SK-N-SH treated with all-trans-retinoic acid at 6 μM for 48 hours (cell line): ENCODE measurements around the gene AKAP1.

Source experiments
- ATAC-seq: fragments of 200-7000 bp; cut with Tn5 transposase; 3 replicates; pipeline ENCODE4 v1.9.1; 2020; ENCODE audit warnings: mild to moderate bottlenecking, moderate library complexity
- ARNTL ChIP-seq: fragments of 450-650 bp; formaldehyde crosslinking; IDR thresholded peaks from 2 replicates; pipeline ENCODE4 v1.5.0; 2020; ENCODE audit warnings: low read depth, mild to moderate bottlenecking, moderate library complexity, borderline replicate concordance
- BACH2 ChIP-seq: fragments of 250-450 bp; sonication (Bioruptor Pico); IDR thresholded peaks from 2 replicates; pipeline ENCODE4 v1.9.0; 2021; ENCODE audit warnings: mild to moderate bottlenecking, borderline replicate concordance
- ESRRG ChIP-seq: fragments of 250-450 bp; sonication (Bioruptor Pico); IDR thresholded peaks from 2 replicates; pipeline ENCODE4 v1.6.1; 2021; ENCODE audit warnings: mild to moderate bottlenecking
- GLIS3 ChIP-seq: fragments of 250-450 bp; sonication (Bioruptor Pico); IDR thresholded peaks from 2 replicates; pipeline ENCODE4 v1.5.0; 2020; ENCODE audit warnings: mild to moderate bottlenecking, moderate library complexity
- ISL1 ChIP-seq: fragments of 250-450 bp; sonication (Bioruptor Pico); IDR thresholded peaks from 2 replicates; pipeline ENCODE4 v2.1.2; 2022; ENCODE audit warnings: mild to moderate bottlenecking, moderate library complexity
- OSR1 ChIP-seq: fragments of 250-450 bp; sonication (Bioruptor Pico); IDR thresholded peaks from 2 replicates; pipeline ENCODE4 v1.8.0; 2022; ENCODE audit warnings: moderate library complexity, mild to moderate bottlenecking, inconsistent platforms
- POU6F1 ChIP-seq: fragments of 250-450 bp; sonication (Bioruptor Pico); IDR thresholded peaks from 2 replicates; pipeline ENCODE4 v1.8.0; 2021; ENCODE audit warnings: low read depth, mild to moderate bottlenecking, moderate library complexity, borderline replicate concordance
- PPARA ChIP-seq: fragments of 250-450 bp; sonication (Bioruptor Pico); IDR thresholded peaks from 2 replicates; pipeline ENCODE4 v1.5.0; 2020; ENCODE audit warnings: mild to moderate bottlenecking, borderline replicate concordance
- RARB ChIP-seq: fragments of 250-450 bp; sonication (Bioruptor Pico); IDR thresholded peaks from 2 replicates; pipeline ENCODE4 v1.8.0; 2021; ENCODE audit warnings: mild to moderate bottlenecking, moderate library complexity
- SNAI2 ChIP-seq: fragments of 250-450 bp; sonication (Bioruptor Pico); IDR thresholded peaks from 2 replicates; pipeline ENCODE4 v1.5.0; 2020; ENCODE audit warnings: mild to moderate bottlenecking, moderate library complexity
- TCF4 ChIP-seq: fragments of 250-450 bp; sonication (Bioruptor Pico); IDR thresholded peaks from 2 replicates; pipeline ENCODE4 v1.8.0; 2021; ENCODE audit warnings: mild to moderate bottlenecking, moderate library complexity, borderline replicate concordance
- TOX ChIP-seq: fragments of 250-450 bp; sonication (Bioruptor Pico); IDR thresholded peaks from 2 replicates; pipeline ENCODE4 v1.8.0; 2021; ENCODE audit warnings: mild to moderate bottlenecking, moderate library complexity, borderline replicate concordance
- TSHZ2 ChIP-seq: fragments of 250-450 bp; sonication (Bioruptor Pico); IDR thresholded peaks from 2 replicates; pipeline ENCODE4 v1.5.0; 2020; ENCODE audit warnings: mild to moderate bottlenecking, moderate library complexity
- ZC3H10 ChIP-seq: fragments of 250-450 bp; sonication (Bioruptor Pico); IDR thresholded peaks from 2 replicates; pipeline ENCODE4 v1.5.1; 2021; ENCODE audit warnings: mild to moderate bottlenecking, moderate library complexity
- ZFP3 ChIP-seq: fragments of 250-450 bp; sonication (Bioruptor Pico); IDR thresholded peaks from 2 replicates; pipeline ENCODE4 v1.5.0; 2020; ENCODE audit warnings: mild to moderate bottlenecking, moderate library complexity
- ZFP30 ChIP-seq: fragments of 450-650 bp; formaldehyde crosslinking; IDR thresholded peaks from 2 replicates; pipeline ENCODE4 v1.5.0; 2022; ENCODE audit warnings: mild to moderate bottlenecking, moderate library complexity
- ZNF565 ChIP-seq: fragments of 450-650 bp; formaldehyde crosslinking; conservative IDR thresholded peaks from 2 replicates; pipeline ENCODE4 v1.5.0; 2020; ENCODE audit warnings: low read depth, mild to moderate bottlenecking, moderate library complexity
- ZNF70 ChIP-seq: fragments of 450-650 bp; formaldehyde crosslinking; IDR thresholded peaks from 2 replicates; pipeline ENCODE4 v1.5.0; 2020; ENCODE audit warnings: mild to moderate bottlenecking, moderate library complexity
- ZNF8 ChIP-seq: fragments of 450-650 bp; formaldehyde crosslinking; IDR thresholded peaks from 2 replicates; pipeline ENCODE4 v1.5.0; 2020; ENCODE audit warnings: mild to moderate bottlenecking, moderate library complexity
- TF ChIP-seq, protein P1 (sequence below): fragments of 250-450 bp; sonication (Bioruptor Pico); IDR thresholded peaks from 2 replicates; pipeline ENCODE4 v1.5.1; 2020; ENCODE audit warnings: low read depth, mild to moderate bottlenecking, moderate library complexity
- TF ChIP-seq, protein P2 (sequence below): fragments of 250-450 bp; sonication (Bioruptor Pico); IDR thresholded peaks from 2 replicates; pipeline ENCODE4 v1.8.0; 2020; ENCODE audit warnings: mild to moderate bottlenecking, moderate library complexity, borderline replicate concordance
- TF ChIP-seq, protein P3 (sequence below): fragments of 250-450 bp; sonication (Bioruptor Pico); IDR thresholded peaks from 2 replicates; pipeline ENCODE4 v1.5.1; 2021; ENCODE audit warnings: mild to moderate bottlenecking, moderate library complexity

Gene AKAP1

GRCh38 chr17:57140316-57140715 is 55.3 kb downstream of the AKAP1 start:
- TF ChIP-seq ZFP30 (CRISPR knock-in tag) (no peak), TCF4 (CRISPR knock-in tag) (no peak), GLIS3 (CRISPR knock-in tag) (no peak), BACH2 (no peak), POU6F1 (CRISPR knock-in tag) (no peak), ZNF70 (CRISPR knock-in tag) (no peak), ZC3H10 (CRISPR knock-in tag) (no peak), RARB (CRISPR knock-in tag) (no peak), ZNF8 (CRISPR knock-in tag) (no peak), TOX (CRISPR knock-in tag) (no peak), ISL1 (no peak), SNAI2 (CRISPR knock-in tag) (no peak), ARNTL (CRISPR knock-in tag) (no peak), OSR1 (no peak)
- TF ChIP-seq, protein P1, sequence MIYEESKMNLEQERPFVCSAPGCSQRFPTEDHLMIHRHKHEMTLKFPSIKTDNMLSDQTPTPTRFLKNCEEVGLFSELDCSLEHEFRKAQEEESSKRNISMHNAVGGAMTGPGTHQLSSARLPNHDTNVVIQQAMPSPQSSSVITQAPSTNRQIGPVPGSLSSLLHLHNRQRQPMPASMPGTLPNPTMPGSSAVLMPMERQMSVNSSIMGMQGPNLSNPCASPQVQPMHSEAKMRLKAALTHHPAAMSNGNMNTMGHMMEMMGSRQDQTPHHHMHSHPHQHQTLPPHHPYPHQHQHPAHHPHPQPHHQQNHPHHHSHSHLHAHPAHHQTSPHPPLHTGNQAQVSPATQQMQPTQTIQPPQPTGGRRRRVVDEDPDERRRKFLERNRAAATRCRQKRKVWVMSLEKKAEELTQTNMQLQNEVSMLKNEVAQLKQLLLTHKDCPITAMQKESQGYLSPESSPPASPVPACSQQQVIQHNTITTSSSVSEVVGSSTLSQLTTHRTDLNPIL (CRISPR knock-in tag): no peak
- TF ChIP-seq, protein P2, sequence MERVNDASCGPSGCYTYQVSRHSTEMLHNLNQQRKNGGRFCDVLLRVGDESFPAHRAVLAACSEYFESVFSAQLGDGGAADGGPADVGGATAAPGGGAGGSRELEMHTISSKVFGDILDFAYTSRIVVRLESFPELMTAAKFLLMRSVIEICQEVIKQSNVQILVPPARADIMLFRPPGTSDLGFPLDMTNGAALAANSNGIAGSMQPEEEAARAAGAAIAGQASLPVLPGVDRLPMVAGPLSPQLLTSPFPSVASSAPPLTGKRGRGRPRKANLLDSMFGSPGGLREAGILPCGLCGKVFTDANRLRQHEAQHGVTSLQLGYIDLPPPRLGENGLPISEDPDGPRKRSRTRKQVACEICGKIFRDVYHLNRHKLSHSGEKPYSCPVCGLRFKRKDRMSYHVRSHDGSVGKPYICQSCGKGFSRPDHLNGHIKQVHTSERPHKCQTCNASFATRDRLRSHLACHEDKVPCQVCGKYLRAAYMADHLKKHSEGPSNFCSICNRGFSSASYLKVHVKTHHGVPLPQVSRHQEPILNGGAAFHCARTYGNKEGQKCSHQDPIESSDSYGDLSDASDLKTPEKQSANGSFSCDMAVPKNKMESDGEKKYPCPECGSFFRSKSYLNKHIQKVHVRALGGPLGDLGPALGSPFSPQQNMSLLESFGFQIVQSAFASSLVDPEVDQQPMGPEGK (CRISPR knock-in tag): no peak
- TF ChIP-seq, protein P3, sequence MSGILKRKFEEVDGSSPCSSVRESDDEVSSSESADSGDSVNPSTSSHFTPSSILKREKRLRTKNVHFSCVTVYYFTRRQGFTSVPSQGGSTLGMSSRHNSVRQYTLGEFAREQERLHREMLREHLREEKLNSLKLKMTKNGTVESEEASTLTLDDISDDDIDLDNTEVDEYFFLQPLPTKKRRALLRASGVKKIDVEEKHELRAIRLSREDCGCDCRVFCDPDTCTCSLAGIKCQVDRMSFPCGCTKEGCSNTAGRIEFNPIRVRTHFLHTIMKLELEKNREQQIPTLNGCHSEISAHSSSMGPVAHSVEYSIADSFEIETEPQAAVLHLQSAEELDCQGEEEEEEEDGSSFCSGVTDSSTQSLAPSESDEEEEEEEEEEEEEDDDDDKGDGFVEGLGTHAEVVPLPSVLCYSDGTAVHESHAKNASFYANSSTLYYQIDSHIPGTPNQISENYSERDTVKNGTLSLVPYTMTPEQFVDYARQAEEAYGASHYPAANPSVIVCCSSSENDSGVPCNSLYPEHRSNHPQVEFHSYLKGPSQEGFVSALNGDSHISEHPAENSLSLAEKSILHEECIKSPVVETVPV (CRISPR knock-in tag): no peak
- ATAC-seq: no peak

DNA sequence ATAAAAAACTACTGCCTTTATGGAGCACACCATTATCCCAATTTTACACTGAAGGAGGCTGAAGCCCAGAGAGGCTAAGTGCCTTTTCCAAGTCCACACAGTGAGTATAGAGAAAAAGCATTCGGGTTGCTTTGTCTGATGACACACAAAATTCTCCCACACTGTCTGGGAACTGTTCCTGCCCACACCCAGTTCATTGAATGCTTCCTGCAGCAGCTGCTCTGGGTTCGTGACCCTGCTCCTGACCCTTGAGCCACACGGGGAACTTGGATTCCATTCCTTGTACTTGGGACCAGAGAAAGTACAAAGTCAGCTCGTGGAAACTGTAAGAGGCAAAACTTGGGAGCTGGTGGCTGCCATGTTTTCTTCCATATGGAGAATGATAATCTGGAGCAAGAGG is 57.9 kb downstream of the AKAP1 start:
- TF ChIP-seq ISL1 (no peak), BACH2 (no peak), TCF4 (CRISPR knock-in tag) (no peak), TOX (CRISPR knock-in tag) (no peak), OSR1 (no peak), ESRRG (CRISPR knock-in tag) (no peak), ZC3H10 (CRISPR knock-in tag) (no peak), ZFP3 (CRISPR knock-in tag) (no peak), PPARA (CRISPR knock-in tag) (no peak), ZNF8 (CRISPR knock-in tag) (no peak), ZNF70 (CRISPR knock-in tag) (no peak), TSHZ2 (no peak), RARB (CRISPR knock-in tag) (no peak), SNAI2 (CRISPR knock-in tag) (no peak), ZNF565 (no peak), POU6F1 (CRISPR knock-in tag) (no peak), ARNTL (CRISPR knock-in tag) (no peak)
- TF ChIP-seq, protein P1 (CRISPR knock-in tag): no peak
- TF ChIP-seq, protein P2 (CRISPR knock-in tag): no peak
- TF ChIP-seq, protein P3 (CRISPR knock-in tag): no peak
- ATAC-seq: no peak
